D341Med (cell line): Measurements from ENCODE around the gene EGFL6.
"Not testable (repeated sequence)": the region's sequence is repeated elsewhere in the genome, so short reads cannot be mapped to it uniquely, and the experiment has no call there.

Experiments used
- DNase-seq: peaks from one replicate; pipeline ENCODE4 v3.0.0; 2012; ENCODE audit warnings: low spot score

EGFL6 gene

GRCh38 chrX:13652850-13653693 lies 83.7 kb downstream of the EGFL6 start, which contains the start of gene TCEANC:
TCEANC (plus strand) TSS chrX:13653141; CDS start chrX:13662509, 9,368 bp downstream.
- peak; percentile 92 for DNase-seq

GRCh38 chrX:13654116-13654515 lies 84.7 kb downstream of the EGFL6 start:
- no peak for DNase-seq

GRCh38 chrX:13655674-13656073 lies 86.3 kb downstream of the EGFL6 start:
- no peak for DNase-seq

GRCh38 chrX:13658602-13659001 lies 89.2 kb downstream of the EGFL6 start:
- peak; percentile 26 for DNase-seq

GRCh38 chrX:13659063-13659462 lies 89.7 kb downstream of the EGFL6 start:
- DNase-seq = no peak

- DNase-seq = no peak
Observed at GRCh38 chrX:13661735-13662288, 92.4 kb downstream of the EGFL6 start.

- no peak for DNase-seq
Observed at GRCh38 chrX:13662355-13662791, 93.0 kb downstream of the EGFL6 start.

GRCh38 chrX:13664020-13664419 lies 94.6 kb downstream of the EGFL6 start:
- no peak for DNase-seq

- no peak for DNase-seq
Observed at GRCh38 chrX:13666836-13667235, 97.4 kb downstream of the EGFL6 start.

GRCh38 chrX:13667919-13668318 lies 98.5 kb downstream of the EGFL6 start:
- DNase-seq = no peak

GRCh38 chrX:13669246-13669737 lies 99.9 kb downstream of the EGFL6 start:
- DNase-seq = no peak

- DNase-seq = not testable (repeated sequence)
Observed at GRCh38 chrX:13669755-13670154, 100.4 kb downstream of the EGFL6 start.

GRCh38 chrX:13670197-13670596 lies 100.8 kb downstream of the EGFL6 start:
- no peak for DNase-seq

- DNase-seq = no peak
Observed at GRCh38 chrX:13673016-13673415, 103.6 kb downstream of the EGFL6 start.

GRCh38 chrX:13676885-13677284 lies 107.5 kb downstream of the EGFL6 start:
- DNase-seq = no peak

GRCh38 chrX:13679700-13680099 lies 110.3 kb downstream of the EGFL6 start:
- DNase-seq = not testable (repeated sequence)

GRCh38 chrX:13681595-13681994 lies 112.2 kb downstream of the EGFL6 start:
- DNase-seq = no peak
